Measurements from ENCODE around the gene IRF4. TPM values are rescaled to one million over a fixed set of nuclear protein-coding genes. Genes with fewer than 3 reads are reported as not detected.

Gene IRF4
- total RNA-seq, 3 donors from 2014 or later: 720 to 924 (median 743) TPM

GRCh38 chr6:401239-401993 is 9.9 kb downstream of the IRF4 start:
- DNase-seq: no peak
- Mint-ChIP-seq H3K4me3 (peak overlapping the region; percentile 83), H3K4me1 (ENCODE audit: low read depth) (peaks cover 86% of the 10 kb centered on the region), H3K27me3 (ENCODE audit: low read depth) (no peaks in the 10 kb centered on the region), H3K36me3 (ENCODE audit: insufficient read depth) (peaks cover 90% of the 10 kb centered on the region), H3K9me3 (no peaks in the 10 kb centered on the region)
- no peak for ATAC-seq

- no peaks in the 10 kb centered on the region for H3K27me3 Mint-ChIP-seq (ENCODE audit: low read depth)
- ATAC-seq (no peak), DNase-seq (no peak)
- peak overlapping the region; percentile 83 for H3K4me3 Mint-ChIP-seq
- H3K4me1 Mint-ChIP-seq (ENCODE audit: low read depth): peaks cover 87% of the 10 kb centered on the region
- peaks cover 92% of the 10 kb centered on the region for H3K36me3 Mint-ChIP-seq (ENCODE audit: insufficient read depth)
- no peaks in the 10 kb centered on the region for H3K9me3 Mint-ChIP-seq
These were observed 10.6 kb downstream of the IRF4 start for GRCh38 chr6:401994-402640.

- Mint-ChIP-seq H3K27me3 (ENCODE audit: low read depth) (no peaks in the 10 kb centered on the region), H3K36me3 (ENCODE audit: insufficient read depth) (peaks cover 92% of the 10 kb centered on the region), H3K4me3 (peak overlapping the region; percentile 83), H3K9me3 (no peaks in the 10 kb centered on the region), H3K4me1 (ENCODE audit: low read depth) (peaks cover 86% of the 10 kb centered on the region)
- peak; percentile 68 to 72 for ATAC-seq
- DNase-seq: peak; percentile 61
These were observed 11.5 kb downstream of the IRF4 start for GRCh38 chr6:402901-403658.

GRCh38 chr6:403659-404655 is 12.4 kb downstream of the IRF4 start:
- no peaks in the 10 kb centered on the region for H3K27me3 Mint-ChIP-seq (ENCODE audit: low read depth)
- no peaks in the 10 kb centered on the region for H3K9me3 Mint-ChIP-seq
- DNase-seq (no peak), ATAC-seq (peak; percentile 30 to 35)
- H3K4me3 Mint-ChIP-seq: peak overlapping the region; percentile 83
- H3K4me1 Mint-ChIP-seq (ENCODE audit: low read depth): peaks cover 86% of the 10 kb centered on the region
- H3K36me3 Mint-ChIP-seq (ENCODE audit: insufficient read depth): peaks cover 94% of the 10 kb centered on the region

GRCh38 chr6:404685-405423 is 13.3 kb downstream of the IRF4 start:
- no peak for DNase-seq
- Mint-ChIP-seq H3K4me1 (ENCODE audit: low read depth) (peaks cover 79% of the 10 kb centered on the region), H3K36me3 (ENCODE audit: insufficient read depth) (peaks cover 92% of the 10 kb centered on the region)

GRCh38 chr6:408148-408547 is 16.6 kb downstream of the IRF4 start:
- H3K36me3 Mint-ChIP-seq (ENCODE audit: insufficient read depth): peaks cover 89% of the 10 kb centered on the region
- no peak for ATAC-seq
- H3K4me1 Mint-ChIP-seq (ENCODE audit: low read depth): peaks cover 64% of the 10 kb centered on the region
- H3K27me3 Mint-ChIP-seq (ENCODE audit: low read depth): no peaks in the 10 kb centered on the region
- DNase-seq: no peak
- H3K9me3 Mint-ChIP-seq: peaks cover 6% of the 10 kb centered on the region
- no peak overlapping the region for H3K4me3 Mint-ChIP-seq

More at GRCh38 chr6:404685-405423, 13.3 kb downstream of the IRF4 start:
- H3K4me3 Mint-ChIP-seq: peak overlapping the region; percentile 83
- H3K27me3 Mint-ChIP-seq (ENCODE audit: low read depth): no peaks in the 10 kb centered on the region
- ATAC-seq: peak; percentile 5
- H3K9me3 Mint-ChIP-seq: no peaks in the 10 kb centered on the region

- H3K9me3 Mint-ChIP-seq: peaks cover 6% of the 10 kb centered on the region
- H3K27me3 Mint-ChIP-seq (ENCODE audit: low read depth): no peaks in the 10 kb centered on the region
- DNase-seq (no peak), ATAC-seq (no peak)
- H3K4me3 Mint-ChIP-seq: no peak overlapping the region
- H3K4me1 Mint-ChIP-seq (ENCODE audit: low read depth): peaks cover 59% of the 10 kb centered on the region
- peaks cover 84% of the 10 kb centered on the region for H3K36me3 Mint-ChIP-seq (ENCODE audit: insufficient read depth)
These were observed 17.1 kb downstream of the IRF4 start for GRCh38 chr6:408599-409102.

GRCh38 chr6:409370-409972 is 17.9 kb downstream of the IRF4 start:
- no peak for ATAC-seq
- DNase-seq: no peak
- Mint-ChIP-seq H3K36me3 (ENCODE audit: insufficient read depth) (peaks cover 76% of the 10 kb centered on the region), H3K4me1 (ENCODE audit: low read depth) (peaks cover 54% of the 10 kb centered on the region), H3K9me3 (peaks cover 9% of the 10 kb centered on the region), H3K27me3 (ENCODE audit: low read depth) (no peaks in the 10 kb centered on the region), H3K4me3 (no peak overlapping the region)

GRCh38 chr6:410555-411395 is 19.2 kb downstream of the IRF4 start:
- H3K36me3 Mint-ChIP-seq (ENCODE audit: insufficient read depth): peaks cover 68% of the 10 kb centered on the region
- peaks cover 18% of the 10 kb centered on the region for H3K9me3 Mint-ChIP-seq
- no peaks in the 10 kb centered on the region for H3K27me3 Mint-ChIP-seq (ENCODE audit: low read depth)
- no peak for ATAC-seq
- DNase-seq: no peak
- H3K4me1 Mint-ChIP-seq (ENCODE audit: low read depth): peaks cover 44% of the 10 kb centered on the region
- H3K4me3 Mint-ChIP-seq: no peak overlapping the region

- ATAC-seq: peak; percentile 13 to 15
- H3K4me3 Mint-ChIP-seq: no peak overlapping the region
- H3K4me1 Mint-ChIP-seq (ENCODE audit: low read depth): peaks cover 41% of the 10 kb centered on the region
These were observed 20.0 kb downstream of the IRF4 start for GRCh38 chr6:411402-412145.

GRCh38 chr6:412146-412886 is 20.8 kb downstream of the IRF4 start:
- no peaks in the 10 kb centered on the region for H3K27me3 Mint-ChIP-seq (ENCODE audit: low read depth)
- ATAC-seq (peak; percentile 6 to 12), DNase-seq (no peak)
- no peak overlapping the region for H3K4me3 Mint-ChIP-seq
- H3K36me3 Mint-ChIP-seq (ENCODE audit: insufficient read depth): peaks cover 58% of the 10 kb centered on the region
- peaks cover 35% of the 10 kb centered on the region for H3K4me1 Mint-ChIP-seq (ENCODE audit: low read depth)
- peaks cover 23% of the 10 kb centered on the region for H3K9me3 Mint-ChIP-seq

More at GRCh38 chr6:411402-412145, 20.0 kb downstream of the IRF4 start:
- Mint-ChIP-seq H3K9me3 (peaks cover 23% of the 10 kb centered on the region), H3K36me3 (ENCODE audit: insufficient read depth) (peaks cover 65% of the 10 kb centered on the region), H3K27me3 (ENCODE audit: low read depth) (no peaks in the 10 kb centered on the region)
- DNase-seq: no peak

All from activated T-cell treated with anti-CD3 and anti-CD28 coated beads, Interleukin-2, amount 50 U/mL, for 4 hours (primary cell).